Left lung (tissue), 10 donors: ENCODE results near the gene MTREX. TPM values are rescaled to one million over a fixed set of nuclear protein-coding genes. Genes with fewer than 3 reads are reported as not detected.

Experiments used
- ATAC-seq: fragments of 200-7000 bp; cut with Tn5 transposase; one replicate; pipeline ENCODE4 v1.9.1; 2020; ENCODE audit warnings: moderate library complexity
- DNase-seq, 4 donors: peaks; one replicate each; pipeline ENCODE4 v3.0.0-alpha.2; 2013 to 2020
- H3K27ac ChIP-seq, 2 donors: fragments of 200-600 bp; sonication (generic) in 1 of 2; one replicate each; pipeline versions ENCODE4 v1.5.0 to v1.8.0; 2020 to 2021
- H3K27me3 ChIP-seq, 2 donors: fragments of 200-600 bp; sonication (generic) in 1 of 2; one replicate each; pipeline versions ENCODE4 v1.5.0 to v1.8.0; 2020 to 2021
- H3K36me3 ChIP-seq, 2 donors: fragments of 200-600 bp; sonication (generic) in 1 of 2; one replicate each; pipeline versions ENCODE4 v1.5.0 to v1.8.0; 2020 to 2021
- H3K4me1 ChIP-seq, 2 donors: fragments of 200-600 bp; one replicate each; pipeline ENCODE4 v1.8.0; 2021
- H3K4me3 ChIP-seq, 2 donors: fragments of 200-600 bp; sonication (generic) in 1 of 2; one replicate each; pipeline versions ENCODE4 v1.5.0 to v1.8.0; 2020 to 2021; ENCODE audit warnings: mild to moderate bottlenecking in 1 of 2
- H3K9me3 ChIP-seq, 2 donors: fragments of 200-600 bp; sonication (generic) in 1 of 2; one replicate each; pipeline versions ENCODE4 v1.5.0 to v1.8.0; 2020 to 2021
- intact Hi-C, 2 donors: fragments of 100-400 bp; cut with DNase I; formaldehyde crosslinking; loops; one replicate each; pipeline versions ENCODE4 v1.11.2 to v1.14.2; 2022
- polyA plus RNA-seq, 6 donors: library from polyadenylated mRNA; unstranded; fragments of 120-200 nt; gene quantifications; one replicate each; pipeline ENCODE4 v1.2.1, GENCODE V29; 2013; ENCODE audit not compliant: insufficient read length in 6 of 6
- total RNA-seq, 2 donors: library from RNA; stranded (reverse); fragmentation: NEBNext Ultra II Directional; extraction: Animal tissue kit (Norgen Biotek cat#: 25700); gene quantifications; one replicate each; pipeline ENCODE4 v1.2.1, GENCODE V29; 2021
- TF ChIP-seq, protein P1 (sequence below), 2 donors: fragments of 200-600 bp; sonication (generic) in 1 of 2; IDR thresholded peaks; one replicate each; pipeline versions ENCODE4 v1.5.0 to v1.8.0; 2021; ENCODE audit warnings: antibody characterized with exemption in 2 of 2
- donor health status: DM: no; HTN: yes; CAD: no.
- donor health status: DM: no; HTN: no; CAD: no.

The MTREX gene
- total and polyA plus RNA-seq, 8 donors = 48.8 to 112 (median 87.6) TPM

DNA sequence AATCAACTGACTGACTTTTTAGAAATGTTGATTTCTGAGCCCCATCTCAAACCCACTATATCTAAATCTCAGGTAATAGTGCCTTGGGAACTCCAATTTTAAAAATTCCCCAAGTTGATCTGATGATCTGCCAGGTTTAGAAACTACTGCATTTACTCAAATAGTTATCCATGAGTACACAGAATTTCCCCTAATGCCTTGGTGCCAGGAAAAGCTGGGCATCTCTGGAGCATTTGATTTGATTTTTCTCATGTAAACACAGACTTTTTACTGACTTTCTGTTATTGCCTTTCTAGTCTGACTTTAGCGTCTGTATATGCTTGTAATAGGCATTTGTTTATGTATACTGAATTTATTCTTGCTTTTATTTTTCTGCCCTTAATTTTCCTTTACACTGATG lies 35.8 kb downstream of the MTREX start:
- Histone ChIP-seq H3K36me3 (peaks cover 0 to 68% of the 10 kb centered on the region in 2 donors), H3K9me3 (no peaks in the 10 kb centered on the region), H3K27ac (no peak overlapping the region), H3K4me1 (peaks cover 0 to 5% of the 10 kb centered on the region in 2 donors), H3K27me3 (no peaks in the 10 kb centered on the region), H3K4me3 (no peak overlapping the region)
- DNase-seq (no peak), ATAC-seq (no peak)
- TF ChIP-seq, protein P1, sequence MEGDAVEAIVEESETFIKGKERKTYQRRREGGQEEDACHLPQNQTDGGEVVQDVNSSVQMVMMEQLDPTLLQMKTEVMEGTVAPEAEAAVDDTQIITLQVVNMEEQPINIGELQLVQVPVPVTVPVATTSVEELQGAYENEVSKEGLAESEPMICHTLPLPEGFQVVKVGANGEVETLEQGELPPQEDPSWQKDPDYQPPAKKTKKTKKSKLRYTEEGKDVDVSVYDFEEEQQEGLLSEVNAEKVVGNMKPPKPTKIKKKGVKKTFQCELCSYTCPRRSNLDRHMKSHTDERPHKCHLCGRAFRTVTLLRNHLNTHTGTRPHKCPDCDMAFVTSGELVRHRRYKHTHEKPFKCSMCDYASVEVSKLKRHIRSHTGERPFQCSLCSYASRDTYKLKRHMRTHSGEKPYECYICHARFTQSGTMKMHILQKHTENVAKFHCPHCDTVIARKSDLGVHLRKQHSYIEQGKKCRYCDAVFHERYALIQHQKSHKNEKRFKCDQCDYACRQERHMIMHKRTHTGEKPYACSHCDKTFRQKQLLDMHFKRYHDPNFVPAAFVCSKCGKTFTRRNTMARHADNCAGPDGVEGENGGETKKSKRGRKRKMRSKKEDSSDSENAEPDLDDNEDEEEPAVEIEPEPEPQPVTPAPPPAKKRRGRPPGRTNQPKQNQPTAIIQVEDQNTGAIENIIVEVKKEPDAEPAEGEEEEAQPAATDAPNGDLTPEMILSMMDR (IDR thresholded peaks at IDR 0.05) = no peak
- intact Hi-C loops = no loop called here

DNA sequence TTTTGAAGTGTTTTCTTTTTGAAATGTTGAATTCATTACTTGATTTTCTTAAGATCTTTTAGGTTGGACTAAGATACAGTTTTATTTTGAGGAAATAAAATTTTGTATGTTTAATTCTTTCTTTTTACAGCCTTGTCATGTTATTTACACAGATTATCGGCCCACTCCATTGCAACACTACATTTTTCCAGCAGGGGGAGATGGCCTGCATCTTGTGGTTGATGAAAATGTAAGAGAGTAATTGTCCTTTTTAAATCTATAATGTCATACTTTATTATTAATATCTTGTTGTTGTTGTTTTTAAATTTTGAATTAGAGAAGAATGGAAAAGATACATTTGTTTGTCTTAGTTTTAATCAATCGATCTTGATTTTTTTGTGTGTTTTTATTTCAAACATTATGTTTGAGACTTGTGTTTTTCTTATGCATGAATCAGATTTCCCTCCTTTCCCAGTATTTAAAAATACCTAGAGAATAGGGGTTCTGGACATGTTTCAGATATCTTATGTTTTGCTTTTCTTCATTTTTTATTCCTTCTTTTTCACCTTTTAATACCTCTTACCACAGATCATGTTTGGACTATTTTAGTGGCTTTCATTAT lies 36.7 kb downstream of the MTREX start:
- Histone ChIP-seq H3K27me3 (no peaks in the 10 kb centered on the region), H3K27ac (no peak overlapping the region), H3K4me3 (no peak overlapping the region), H3K36me3 (peaks cover 0 to 77% of the 10 kb centered on the region in 2 donors), H3K4me1 (no peaks in the 10 kb centered on the region), H3K9me3 (no peaks in the 10 kb centered on the region)
- DNase-seq (peak in 2 of 4 donors; percentile 31 to 64), ATAC-seq (peak; percentile 69)
- TF ChIP-seq, protein P1 (IDR thresholded peaks at IDR 0.05) = peak; percentile 79 to 86
- intact Hi-C loops = no loop called here

DNA sequence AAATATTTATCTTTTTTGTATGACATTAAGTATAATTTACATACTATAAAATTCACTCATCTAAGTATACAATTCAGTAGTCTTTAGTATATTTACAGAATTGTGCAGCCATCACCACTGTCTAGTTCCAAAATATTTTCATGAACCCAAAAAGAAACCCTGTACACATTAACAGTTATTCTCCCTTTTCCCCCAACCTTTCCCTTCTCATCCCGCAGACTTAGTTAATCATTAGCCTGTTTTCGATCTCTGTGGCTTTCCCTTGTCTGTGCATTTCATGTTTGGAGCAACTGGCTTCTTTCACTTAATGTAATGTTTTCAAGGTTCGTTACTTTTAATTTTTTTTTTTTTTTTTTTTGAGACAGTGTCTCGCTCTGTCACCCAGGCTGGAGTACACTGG lies 37.5 kb downstream of the MTREX start:
- Histone ChIP-seq H3K36me3 (peaks cover 0 to 85% of the 10 kb centered on the region in 2 donors), H3K27me3 (no peaks in the 10 kb centered on the region), H3K4me3 (no peak overlapping the region), H3K27ac (no peak overlapping the region), H3K4me1 (no peaks in the 10 kb centered on the region), H3K9me3 (no peaks in the 10 kb centered on the region)
- intact Hi-C loops = no loop called here
- no peak for DNase-seq
- TF ChIP-seq, protein P1 (IDR thresholded peaks at IDR 0.05) = no peak
- ATAC-seq = no peak

DNA sequence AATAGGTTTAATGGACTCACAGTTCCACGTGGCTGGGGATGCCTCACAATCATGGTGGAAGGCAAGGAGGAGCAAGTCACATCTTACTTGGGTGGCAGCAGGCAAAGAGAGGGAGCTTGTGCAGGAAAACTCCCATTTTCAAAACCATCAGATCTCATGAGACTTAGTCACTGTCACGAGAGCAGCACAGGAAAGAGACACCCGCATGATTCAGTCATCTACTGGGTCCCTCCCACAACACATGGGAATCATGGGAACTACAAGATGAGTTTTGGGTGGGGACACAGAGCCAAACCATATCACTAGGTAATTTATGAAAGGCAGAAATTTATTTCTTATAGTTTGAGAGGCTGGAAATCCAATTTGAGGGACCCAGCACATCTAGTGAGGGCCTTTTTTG lies 40.0 kb downstream of the MTREX start:
- Histone ChIP-seq H3K4me1 (no peaks in the 10 kb centered on the region), H3K36me3 (peaks cover 0 to 87% of the 10 kb centered on the region in 2 donors), H3K4me3 (no peak overlapping the region), H3K27ac (no peak overlapping the region), H3K27me3 (no peaks in the 10 kb centered on the region), H3K9me3 (no peaks in the 10 kb centered on the region)
- DNase-seq = no peak
- TF ChIP-seq, protein P1 (IDR thresholded peaks at IDR 0.05) = no peak
- intact Hi-C loops = no loop called here
- no peak for ATAC-seq

DNA sequence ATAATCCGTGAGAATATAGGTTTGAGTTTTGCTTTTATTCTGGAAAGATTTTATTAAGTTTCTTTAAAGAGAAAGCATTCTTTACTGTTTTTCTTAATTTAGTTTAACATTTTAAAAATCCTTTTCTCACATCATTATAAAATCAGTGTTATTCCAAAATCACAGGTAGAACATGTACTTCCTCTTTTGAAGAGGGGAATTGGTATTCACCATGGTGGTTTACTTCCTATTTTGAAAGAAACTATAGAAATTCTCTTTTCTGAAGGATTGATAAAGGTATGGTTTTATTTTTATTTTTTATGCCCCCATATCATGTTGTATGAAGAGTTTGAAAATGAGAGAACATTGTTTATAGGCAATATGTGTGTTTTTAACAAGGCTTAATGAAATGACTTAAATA lies 43.0 kb downstream of the MTREX start:
- Histone ChIP-seq H3K9me3 (no peaks in the 10 kb centered on the region), H3K4me1 (no peaks in the 10 kb centered on the region), H3K27ac (no peak overlapping the region), H3K36me3 (peaks cover 0 to 96% of the 10 kb centered on the region in 2 donors), H3K27me3 (no peaks in the 10 kb centered on the region), H3K4me3 (no peak overlapping the region)
- TF ChIP-seq, protein P1 (IDR thresholded peaks at IDR 0.05) = no peak
- DNase-seq = no peak
- ATAC-seq = no peak
- intact Hi-C loops = no loop called here
